Kidney (tissue), 14 donors: Measurements from ENCODE around the gene SLC6A17. TPM values are rescaled to one million over a fixed set of nuclear protein-coding genes. Genes with fewer than 3 reads are reported as not detected.

ENCODE experiments used
- DNase-seq, 5 donors: peaks; one replicate each; pipeline ENCODE4 v3.0.0-alpha.2; 2013 to 2020
- FAIRE-seq: peaks from 2 replicates; lab custom pipeline; 2012; peaks lifted over from hg19 to GRCh38; lab: Jason Lieb, UNC
- H3K27ac ChIP-seq, 2 donors: one replicate each; pipeline ENCODE4 v1.7.0; 2013; ENCODE audit warnings: low read depth in 2 of 2, low read length in 2 of 2, inconsistent platforms in 1 of 2
- H3K27me3 ChIP-seq: one replicate; pipeline ENCODE4 v1.7.1; 2013; ENCODE audit warnings: low read length, inconsistent platforms; ENCODE audit not compliant: control insufficient read depth, insufficient read depth
- H3K36me3 ChIP-seq, 3 donors: one replicate each; pipeline versions ENCODE4 v1.7.0 to v1.7.1; 2013; ENCODE audit warnings: low read length in 3 of 3, control low read depth in 1 of 3, inconsistent platforms in 1 of 3; ENCODE audit not compliant: insufficient read depth in 3 of 3, control insufficient read depth in 2 of 3
- H3K4me1 ChIP-seq, 3 donors: one replicate each; pipeline versions ENCODE4 v1.7.0 to v1.7.1; 2013; ENCODE audit warnings: low read length in 3 of 3, inconsistent platforms in 1 of 3, low read depth in 1 of 3; ENCODE audit not compliant: control insufficient read depth in 2 of 3, insufficient read depth in 2 of 3
- H3K4me3 ChIP-seq, 3 donors: one replicate each; pipeline versions ENCODE4 v1.7.0 to v1.8.1; 2013; ENCODE audit warnings: low read length in 3 of 3, control low read depth in 1 of 3, inconsistent platforms in 1 of 3
- H3K9ac ChIP-seq, 3 donors: one replicate each; pipeline versions ENCODE4 v1.7.0 to v1.7.1; 2013; ENCODE audit warnings: low read length in 3 of 3, control low read depth in 1 of 3, inconsistent platforms in 1 of 3
- H3K9me3 ChIP-seq, 3 donors: one replicate each; pipeline versions ENCODE4 v1.7.0 to v1.7.1; 2013; ENCODE audit warnings: low read length in 3 of 3, control low read depth in 1 of 3, inconsistent platforms in 1 of 3; ENCODE audit not compliant: control insufficient read depth in 2 of 3, insufficient read depth in 1 of 3
- CTCF ChIP-seq: IDR thresholded peaks from 3 replicates; pipeline ENCODE4 v1.5.1; 2012; ENCODE audit warnings: mild to moderate bottlenecking, moderate library complexity, borderline replicate concordance; ENCODE audit not compliant: insufficient read depth; ENCODE audit errors: extremely low read depth
- intact Hi-C: fragments of 100-400 bp; cut with DNase I; formaldehyde crosslinking; loops from one replicate; pipeline ENCODE4 v1.11.1; 2022
- polyA plus RNA-seq: library from polyadenylated mRNA; stranded (reverse); fragments of 350-450 nt; fragmentation: Illumina TruSeq; extraction: RNeasy Lipid Tissue Mini Kit (QIAGEN cat#74804); gene quantifications from one replicate; pipeline ENCODE4 v1.2.3, GENCODE V29; 2014; ENCODE audit warnings: low read depth, low replicate concordance; ENCODE audit not compliant: insufficient read depth
- total RNA-seq: library from RNA; stranded (reverse); fragmentation: NEBNext Ultra II Directional; extraction: Animal tissue kit (Norgen Biotek cat#: 25700); gene quantifications from one replicate; pipeline ENCODE4 v1.2.1, GENCODE V29; 2021
- donor health status: control.
- donor health status: control.
- donor health status: control.
- donor health status: control.
- donor health status: control.
- donor health status: DM: yes; HTN: yes; CAD: no.
- donor health status: Normal renal cell carcinoma (clear cell type).

The SLC6A17 gene
- total and polyA plus RNA-seq, 2 donors from 2014 or later, result 1.7 to 2.3 TPM

DNA sequence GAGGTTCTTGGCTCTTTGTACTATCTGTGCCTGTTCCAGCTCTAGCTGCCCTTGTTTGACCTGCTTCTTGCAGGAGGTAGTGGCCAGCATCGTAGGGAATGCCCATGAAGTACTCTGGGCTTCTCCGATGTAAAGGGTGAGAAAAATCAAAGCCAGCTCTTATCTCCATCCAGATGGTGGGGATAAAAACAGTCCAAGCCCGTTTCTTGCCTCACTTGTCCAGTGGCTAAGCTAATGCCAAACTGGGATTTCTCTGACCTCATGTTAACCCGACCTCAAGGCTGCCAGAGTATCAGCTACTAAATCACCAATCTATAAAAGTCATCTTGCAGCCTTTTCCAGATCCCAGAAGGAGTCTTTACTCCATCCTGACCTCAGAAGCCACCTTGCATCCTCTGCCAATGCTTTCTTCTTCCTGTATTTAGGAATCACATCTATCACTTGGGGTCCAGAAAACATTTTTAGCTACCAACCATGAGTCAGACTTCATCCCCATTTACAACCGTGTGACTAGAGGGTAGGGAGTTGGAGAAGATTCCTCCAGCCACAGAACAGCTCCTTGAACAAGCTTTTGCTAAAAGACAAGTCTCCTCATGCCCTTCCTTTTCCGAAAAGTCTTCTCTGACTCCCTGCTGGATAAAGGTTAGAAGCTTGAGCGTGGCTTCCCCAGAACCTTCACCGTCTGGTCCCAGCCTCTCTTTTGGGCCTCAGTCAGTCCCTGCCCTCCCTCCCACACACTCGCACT lies 95.8 kb downstream of the SLC6A17 start:
- H3K27ac ChIP-seq, result no peak overlapping the region
- no peak for DNase-seq
- TF ChIP-seq CTCF, result no peak
- no peak overlapping the region for H3K4me3 ChIP-seq
- no peak for FAIRE-seq
- H3K9ac ChIP-seq, result no peak overlapping the region
- no peaks in the 10 kb centered on the region for H3K36me3 ChIP-seq
- H3K9me3 ChIP-seq, result no peaks in the 10 kb centered on the region
- intact Hi-C loops, result no loop called here
- H3K4me1 ChIP-seq, result no peaks in the 10 kb centered on the region
- no peaks in the 10 kb centered on the region for H3K27me3 ChIP-seq

- no peak overlapping the region for H3K4me3 ChIP-seq
- H3K9ac ChIP-seq, result no peak overlapping the region
- TF ChIP-seq CTCF, result no peak
- DNase-seq (no peak), FAIRE-seq (no peak)
- intact Hi-C loops, result no loop called here
- H3K9me3 ChIP-seq, result no peaks in the 10 kb centered on the region
- no peaks in the 10 kb centered on the region for H3K27me3 ChIP-seq
- H3K27ac ChIP-seq, result no peak overlapping the region
- H3K36me3 ChIP-seq, result no peaks in the 10 kb centered on the region
- H3K4me1 ChIP-seq, result no peaks in the 10 kb centered on the region
Measured at GRCh38 chr1:110248746-110249145, 98.5 kb downstream of the SLC6A17 start.

DNA sequence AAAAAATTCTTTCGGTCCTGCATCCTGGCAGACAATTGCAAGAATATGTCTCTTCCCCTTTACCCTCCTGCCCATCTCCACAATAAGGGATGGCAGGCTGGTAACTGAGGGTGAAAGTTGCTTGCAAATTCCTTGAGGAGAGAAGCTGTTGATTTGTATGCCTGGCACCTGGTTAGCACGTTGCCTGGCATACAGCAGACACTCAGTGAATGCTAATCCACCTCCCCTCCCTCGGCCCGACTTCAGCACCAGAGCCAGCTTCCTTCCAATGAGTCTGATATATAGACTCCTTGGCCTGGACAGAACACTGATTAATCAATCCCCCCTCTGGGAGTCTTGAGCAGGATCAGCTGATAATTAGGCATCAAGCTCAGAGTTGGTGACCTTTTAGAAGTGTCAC lies 99.0 kb downstream of the SLC6A17 start:
- no peak overlapping the region for H3K9ac ChIP-seq
- FAIRE-seq, result no peak
- intact Hi-C loops, result no loop called here

More for the DNA sequence above, 99.0 kb downstream of the SLC6A17 start:
- Histone ChIP-seq H3K4me3 (no peak overlapping the region), H3K27ac (no peak overlapping the region), H3K4me1 (no peaks in the 10 kb centered on the region), H3K9me3 (no peaks in the 10 kb centered on the region), H3K36me3 (no peaks in the 10 kb centered on the region), H3K27me3 (no peaks in the 10 kb centered on the region)
- no peak for TF ChIP-seq CTCF
- DNase-seq, result no peak
